ENCODE data around the gene ELMOD3. TPM values are rescaled to one million over a fixed set of nuclear protein-coding genes. Genes with fewer than 3 reads are reported as not detected.
"Not testable (repeated sequence)": the region's sequence is repeated elsewhere in the genome, so short reads cannot be mapped to it uniquely, and the experiment has no call there.

The ELMOD3 gene
- total RNA-seq, 4 donors from 2014 or later, result 24.4 to 41.8 (median 30.0) TPM

- TF ChIP-seq POLR2A (IDR thresholded peaks at IDR 0.05), result no peak
- TF ChIP-seq POLR2AphosphoS5 (IDR thresholded peaks at IDR 0.05), result no peak
- TF ChIP-seq CTCF (IDR thresholded peaks at IDR 0.05), result no peak
- TF ChIP-seq EP300 (IDR thresholded peaks at IDR 0.05), result no peak
- no peak overlapping the region for H3K4me3 ChIP-seq
- DNase-seq (ENCODE audit: low spot score in 2 of 2), result no peak
- H3K36me3 ChIP-seq, result peaks cover 90% of the 10 kb centered on the region
- WGBS, result 93% methylated on average over 3 of the region's 3 CpGs
- no peaks in the 10 kb centered on the region for H3K27me3 ChIP-seq
- no peak overlapping the region for H3K27ac ChIP-seq
- H3K9me3 ChIP-seq, result no peaks in the 10 kb centered on the region
- peaks cover 9% of the 10 kb centered on the region for H3K4me1 ChIP-seq
These were observed 7.0 kb upstream of the ELMOD3 start for GRCh38 chr2:85347599-85347998.

- no peaks in the 10 kb centered on the region for H3K9me3 ChIP-seq
- H3K36me3 ChIP-seq, result peaks cover 43% of the 10 kb centered on the region
- TF ChIP-seq EP300 (IDR thresholded peaks at IDR 0.05), result no peak
- WGBS, result 6% methylated on average over 14 of the region's 16 CpGs
- H3K4me3 ChIP-seq, result peak overlapping the region; percentile 60
- H3K27ac ChIP-seq, result peak overlapping the region; percentile 90
- no peaks in the 10 kb centered on the region for H3K27me3 ChIP-seq
- DNase-seq (ENCODE audit: low spot score in 2 of 2), result peak in 1 of 2 donors; percentile 80
- peaks cover 45% of the 10 kb centered on the region for H3K4me1 ChIP-seq
These were observed 688 bp upstream of the ELMOD3 start for GRCh38 chr2:85353876-85354285.

GRCh38 chr2:85355073-85355410 is 473 bp downstream of the ELMOD3 start:
- Histone ChIP-seq H3K4me3 (peak overlapping the region; percentile 60), H3K36me3 (peaks cover 40% of the 10 kb centered on the region), H3K27me3 (no peaks in the 10 kb centered on the region), H3K9me3 (no peaks in the 10 kb centered on the region), H3K27ac (peak overlapping the region; percentile 90), H3K4me1 (peaks cover 45% of the 10 kb centered on the region)
- WGBS, result 12% methylated on average over 9 of the region's 10 CpGs
- TF ChIP-seq CTCF (IDR thresholded peaks at IDR 0.05) (no peak), EP300 (IDR thresholded peaks at IDR 0.05) (no peak), POLR2AphosphoS5 (IDR thresholded peaks at IDR 0.05) (no peak), POLR2A (IDR thresholded peaks at IDR 0.05) (no peak)
- DNase-seq (ENCODE audit: low spot score in 2 of 2), result no peak

- Histone ChIP-seq H3K27ac (no peak overlapping the region), H3K4me1 (peaks cover 45% of the 10 kb centered on the region), H3K27me3 (no peaks in the 10 kb centered on the region), H3K36me3 (peaks cover 35% of the 10 kb centered on the region), H3K9me3 (no peaks in the 10 kb centered on the region), H3K4me3 (peak overlapping the region; percentile 60)
- TF ChIP-seq POLR2A (IDR thresholded peaks at IDR 0.05) (no peak), POLR2AphosphoS5 (IDR thresholded peaks at IDR 0.05) (no peak), CTCF (IDR thresholded peaks at IDR 0.05) (no peak), EP300 (IDR thresholded peaks at IDR 0.05) (no peak)
- DNase-seq (ENCODE audit: low spot score in 2 of 2), result no peak
- WGBS, result 80% methylated on average over 3 of the region's 3 CpGs
These were observed 952 bp downstream of the ELMOD3 start for GRCh38 chr2:85355521-85355920.

GRCh38 chr2:85356186-85356585 is 1.6 kb downstream of the ELMOD3 start:
- H3K4me3 ChIP-seq, result no peak overlapping the region
- peaks cover 28% of the 10 kb centered on the region for H3K36me3 ChIP-seq
- no peaks in the 10 kb centered on the region for H3K9me3 ChIP-seq
- H3K27ac ChIP-seq, result no peak overlapping the region
- 87% methylated on average over 2 of the region's 2 CpGs for WGBS
- peaks cover 45% of the 10 kb centered on the region for H3K4me1 ChIP-seq
- no peaks in the 10 kb centered on the region for H3K27me3 ChIP-seq
- no peak for TF ChIP-seq POLR2A (IDR thresholded peaks at IDR 0.05)
- TF ChIP-seq POLR2AphosphoS5 (IDR thresholded peaks at IDR 0.05), result no peak
- no peak for TF ChIP-seq CTCF (IDR thresholded peaks at IDR 0.05)
- TF ChIP-seq EP300 (IDR thresholded peaks at IDR 0.05), result no peak
- DNase-seq (ENCODE audit: low spot score in 2 of 2), result no peak

- no peak overlapping the region for H3K27ac ChIP-seq
- WGBS, result 83% methylated on average over 3 of the region's 3 CpGs
- TF ChIP-seq POLR2A (IDR thresholded peaks at IDR 0.05), result no peak
- no peak for TF ChIP-seq CTCF (IDR thresholded peaks at IDR 0.05)
- no peak for TF ChIP-seq EP300 (IDR thresholded peaks at IDR 0.05)
- no peak for TF ChIP-seq POLR2AphosphoS5 (IDR thresholded peaks at IDR 0.05)
- H3K27me3 ChIP-seq, result no peaks in the 10 kb centered on the region
- peaks cover 35% of the 10 kb centered on the region for H3K4me1 ChIP-seq
- no peak overlapping the region for H3K4me3 ChIP-seq
- no peak for DNase-seq (ENCODE audit: low spot score in 2 of 2)
- H3K9me3 ChIP-seq, result no peaks in the 10 kb centered on the region
- H3K36me3 ChIP-seq, result peaks cover 30% of the 10 kb centered on the region
These were observed 3.2 kb downstream of the ELMOD3 start for GRCh38 chr2:85357736-85358135.

GRCh38 chr2:85362653-85363387 is 8.3 kb downstream of the ELMOD3 start:
- not testable (repeated sequence) for H3K9me3 ChIP-seq, H3K4me1 ChIP-seq

More at GRCh38 chr2:85362653-85363387, 8.3 kb downstream of the ELMOD3 start:
- not testable (repeated sequence) for H3K27ac ChIP-seq; H3K4me3 ChIP-seq; H3K27me3 ChIP-seq; DNase-seq (ENCODE audit: low spot score in 2 of 2)
- peaks cover 41% of the 10 kb centered on the region for H3K36me3 ChIP-seq
- WGBS, result 97% methylated on average over 5 of the region's 5 CpGs

All from suprapubic skin (tissue), 4 donors.